ENCODE results near the gene MAZ.
A peak's percentile ranks its signal among the peaks of the same experiment; 100 is the strongest.

The MAZ gene

GRCh38 chr16:29860218-29860617 is 53.9 kb downstream of the MAZ start:
- no peaks in the 10 kb centered on the region; the same call in 1 of the 2 replicates for H3K36me3 ChIP-seq (ENCODE audit: insufficient read depth, low read length)
- no peaks in the 10 kb centered on the region for H3F3A ChIP-seq (ENCODE audit: low read depth)
- H3K9me3 ChIP-seq (ENCODE audit: insufficient read depth, low read depth, low read length): no peaks in the 10 kb centered on the region
- no peaks in the 10 kb centered on the region for H3K27me3 ChIP-seq (ENCODE audit: insufficient read depth, low read length, poor library complexity, severe bottlenecking)
- peak overlapping the region; percentile 97 for H3K4me2 ChIP-seq (ENCODE audit: low read depth, low read length, poor library complexity, severe bottlenecking)
- H3K4me1 ChIP-seq (ENCODE audit: insufficient read depth, low read length, poor library complexity, severe bottlenecking): peaks cover 13% of the 10 kb centered on the region
- TF ChIP-seq, protein P1, sequence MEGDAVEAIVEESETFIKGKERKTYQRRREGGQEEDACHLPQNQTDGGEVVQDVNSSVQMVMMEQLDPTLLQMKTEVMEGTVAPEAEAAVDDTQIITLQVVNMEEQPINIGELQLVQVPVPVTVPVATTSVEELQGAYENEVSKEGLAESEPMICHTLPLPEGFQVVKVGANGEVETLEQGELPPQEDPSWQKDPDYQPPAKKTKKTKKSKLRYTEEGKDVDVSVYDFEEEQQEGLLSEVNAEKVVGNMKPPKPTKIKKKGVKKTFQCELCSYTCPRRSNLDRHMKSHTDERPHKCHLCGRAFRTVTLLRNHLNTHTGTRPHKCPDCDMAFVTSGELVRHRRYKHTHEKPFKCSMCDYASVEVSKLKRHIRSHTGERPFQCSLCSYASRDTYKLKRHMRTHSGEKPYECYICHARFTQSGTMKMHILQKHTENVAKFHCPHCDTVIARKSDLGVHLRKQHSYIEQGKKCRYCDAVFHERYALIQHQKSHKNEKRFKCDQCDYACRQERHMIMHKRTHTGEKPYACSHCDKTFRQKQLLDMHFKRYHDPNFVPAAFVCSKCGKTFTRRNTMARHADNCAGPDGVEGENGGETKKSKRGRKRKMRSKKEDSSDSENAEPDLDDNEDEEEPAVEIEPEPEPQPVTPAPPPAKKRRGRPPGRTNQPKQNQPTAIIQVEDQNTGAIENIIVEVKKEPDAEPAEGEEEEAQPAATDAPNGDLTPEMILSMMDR (conservative IDR thresholded peaks at IDR 0.05; ENCODE audit: low read length): no peak
- TF ChIP-seq EZH2phosphoT487 (IDR thresholded peaks at IDR 0.05; ENCODE audit: borderline replicate concordance): no peak
- H3K4me3 ChIP-seq (ENCODE audit: low read length, poor library complexity, severe bottlenecking): no peak overlapping the region
- no peak overlapping the region for H2AFZ ChIP-seq (ENCODE audit: low read length)
- no peaks in the 10 kb centered on the region for H3K9me2 ChIP-seq (replicated peaks; ENCODE audit: low read depth, low read length)
- H3K79me2 ChIP-seq (ENCODE audit: insufficient read depth, low read length): peaks cover 23% of the 10 kb centered on the region
- H3K9ac ChIP-seq (ENCODE audit: low read depth, low read length, poor library complexity, severe bottlenecking): no peak overlapping the region
- peaks cover 6% of the 10 kb centered on the region for H4K20me1 ChIP-seq (ENCODE audit: insufficient read depth, low read length, poor library complexity, severe bottlenecking)

Data from Loucy (cell line).